ENCODE data around the gene PLEKHA7. TPM values are rescaled to one million over a fixed set of nuclear protein-coding genes. Genes with fewer than 3 reads are reported as not detected.
A peak's percentile ranks its signal among the peaks of the same experiment; 100 is the strongest.

The PLEKHA7 gene
- total and polyA plus RNA-seq, 2 of the 8 experiments (the other 6 are each of a cell fraction or from before 2014, with no cell fraction given): 11.4 to 25.6 TPM

GRCh38 chr11:17036666-17037658, 22.7 kb upstream of the PLEKHA7 start:
- H3K18ac ChIP-seq (ENCODE audit: extremely low read depth, low read length): no peak overlapping the region
- H3K36me3 ChIP-seq (ENCODE audit: control insufficient read depth in 2 of 4, insufficient read depth in 4 of 4, low read length in 3 of 4): no peaks in the 10 kb centered on the region
- no peak overlapping the region for H3K23ac ChIP-seq (ENCODE audit: insufficient read length)
- no peak overlapping the region for H4K5ac ChIP-seq (ENCODE audit: insufficient read length, low read depth, low read length)
- no peak overlapping the region for H2BK15ac ChIP-seq (ENCODE audit: low read length)
- no peak overlapping the region for H3K27ac ChIP-seq (ENCODE audit: low read depth, low read length)
- H3K4me1 ChIP-seq (replicated peaks in 1 of 4; ENCODE audit: control insufficient read depth in 3 of 4, insufficient read depth in 4 of 4, low read length in 3 of 4): no peaks in the 10 kb centered on the region; a peak in 1 of 7 replicates
- no peak overlapping the region for H2BK12ac ChIP-seq (ENCODE audit: low read depth, low read length)
- H3K4ac ChIP-seq (replicated peaks; ENCODE audit: insufficient read length, low read depth, low read length): no peak overlapping the region
- no peak overlapping the region for H3K4me2 ChIP-seq (ENCODE audit: insufficient read depth in 1 of 2, low read depth in 2 of 2, low read length in 2 of 2)
- H3K56ac ChIP-seq (replicated peaks; ENCODE audit: insufficient read length, low read depth, low read length): no peak overlapping the region
- POLR2A ChIA-PET (ENCODE audit: partially characterized antibody): interaction anchor here (0.6 to 1.9 kb wide), 3 partner anchors 39 to 299 kb away, joined by 3 to 5 read pairs (median 4); partner anchors contain the start of genes C11orf58 and RPS13
- H2BK20ac ChIP-seq (ENCODE audit: low read length): no peak overlapping the region
- no peaks in the 10 kb centered on the region for H3K79me1 ChIP-seq (ENCODE audit: low read depth, low read length)
- no peaks in the 10 kb centered on the region for H3K79me2 ChIP-seq (ENCODE audit: control insufficient read depth in 1 of 2, insufficient read depth in 2 of 2, low read length in 2 of 2)
- FAIRE-seq (no peak), DNase-seq (ENCODE audit: low read depth in 1 of 2, low spot score in 2 of 2) (peak in 1 of 2 experiments; percentile 66)
- no peak overlapping the region for H4K91ac ChIP-seq (replicated peaks; ENCODE audit: insufficient read length, low read length)
- no peak overlapping the region for H2BK120ac ChIP-seq (replicated peaks; ENCODE audit: low read depth, low read length)
- H3K9ac ChIP-seq (replicated peaks in 1 of 4; ENCODE audit: extremely low read depth in 1 of 4, low read depth in 3 of 4, low read length in 3 of 4): no peak overlapping the region
- H2BK5ac ChIP-seq (ENCODE audit: low read depth, low read length): no peak overlapping the region
- H3K27me3 ChIP-seq (replicated peaks in 1 of 4; ENCODE audit: control insufficient read depth in 3 of 4, extremely low read depth in 1 of 4, insufficient read depth in 3 of 4, low read length in 3 of 4): no peaks in the 10 kb centered on the region
- H3K4me3 ChIP-seq (ENCODE audit: extremely low read depth in 1 of 4, insufficient read depth in 2 of 4, low read depth in 3 of 4, low read length in 4 of 4): no peak overlapping the region
- no peaks in the 10 kb centered on the region for H4K20me1 ChIP-seq (replicated peaks in 1 of 2; ENCODE audit: control insufficient read depth in 1 of 2, insufficient read depth in 2 of 2, low read length in 2 of 2)
- no peak overlapping the region for H2AK5ac ChIP-seq (ENCODE audit: low read depth, low read length)
- CTCF ChIA-PET (ENCODE audit: partially characterized antibody): interaction anchor here (0.7 to 2.6 kb wide), 21 partner anchors 10 to 252 kb away, joined by 3 to 22 read pairs (median 3); no protein-coding TSS in a partner anchor
- WGBS, 2 experiments (ENCODE audit: extremely low coverage in 1 of 2, insufficient coverage in 1 of 2, insufficient read length in 1 of 2, insufficient replicate concordance in 2 of 2, low coverage in 1 of 2, low lambda C conversion rate in 2 of 2, missing lambda C conversion rate in 1 of 2): 84% methylated on average over 6 of the region's 6 CpGs; no CpG with 5 or more reads in 1 of the 2 experiments
- peaks cover 7 to 13% of the 10 kb centered on the region in 2 experiments; a peak in 2 of 4 replicates for H3K9me3 ChIP-seq (ENCODE audit: insufficient read depth in 2 of 2, low read depth in 1 of 2, low read length in 1 of 2)
- H2AFZ ChIP-seq (ENCODE audit: low read length): no peak overlapping the region
- H4K8ac ChIP-seq (ENCODE audit: extremely low read depth, insufficient read depth, low read length): no peak overlapping the region
- H3K14ac ChIP-seq (ENCODE audit: insufficient read length): no peak overlapping the region
- H3K23me2 ChIP-seq (ENCODE audit: low read depth, low read length): no peaks in the 10 kb centered on the region
- TF ChIP-seq E2F6 (IDR thresholded peaks at IDR 0.05) (no peak), SP1 (IDR thresholded peaks at IDR 0.05; ENCODE audit: low read depth, low read length) (no peak), CREB1 (IDR thresholded peaks at IDR 0.05) (no peak), NANOG (IDR thresholded peaks at IDR 0.05; ENCODE audit: insufficient read depth, low read depth, low read length, poor library complexity, severe bottlenecking) (no peak), BRCA1 (IDR thresholded peaks at IDR 0.05; ENCODE audit: low read depth, low read length) (no peak), BACH1 (IDR thresholded peaks at IDR 0.05; ENCODE audit: low read length) (no peak), NRF1 (IDR thresholded peaks at IDR 0.05; ENCODE audit: low read depth, low read length) (no peak), RAD21 (IDR thresholded peaks at IDR 0.05 in 1 of 2, conservative IDR thresholded peaks at IDR 0.05 in 1 of 2; ENCODE audit: low read depth in 2 of 2, low read length in 2 of 2) (peak; percentile 45 to 61)
